Pons (tissue), 1 donor: Measurements from ENCODE around the gene CDV3.
A peak's percentile ranks its signal among the peaks of the same experiment; 100 is the strongest.

ENCODE experiments used
- DNase-seq: peaks from one replicate; pipeline ENCODE4 v3.0.0-alpha.2; 2016; ENCODE audit warnings: low spot score

The CDV3 gene

DNA sequence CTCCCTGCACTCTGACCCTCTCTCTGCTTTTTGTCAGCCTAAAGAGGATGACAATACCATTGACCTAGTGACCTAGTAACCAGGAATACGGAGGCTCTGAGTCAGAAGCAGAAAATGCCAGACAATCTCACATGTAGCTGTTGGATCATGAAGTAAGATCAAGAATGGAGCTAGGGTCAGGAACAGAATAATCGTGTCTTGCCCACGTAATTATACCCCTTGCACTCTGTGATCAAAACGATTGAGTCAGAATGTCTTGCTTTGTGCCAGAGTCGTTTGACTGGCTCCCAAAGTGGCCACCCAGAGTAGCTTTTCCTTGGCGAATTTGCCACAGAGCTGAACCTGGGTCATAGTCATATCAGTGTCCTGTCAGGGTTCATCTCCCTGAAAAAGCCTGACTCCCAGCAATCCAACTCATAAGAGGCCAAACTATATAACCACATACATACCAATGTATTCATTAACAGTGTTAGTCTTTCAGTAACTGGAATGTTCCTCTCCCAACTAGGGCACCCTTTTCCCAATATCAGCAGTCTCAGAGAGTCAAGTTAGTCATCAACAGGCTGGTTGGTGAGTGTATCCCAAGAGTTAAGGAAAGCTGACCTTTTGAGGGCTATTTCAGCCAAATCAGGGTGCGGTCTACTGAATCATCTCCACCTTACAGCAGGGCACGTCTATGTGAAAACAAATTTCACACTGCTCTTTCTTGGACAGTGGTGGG is 5.0 kb upstream of the CDV3 start:
- DNase-seq, result no peak

DNA sequence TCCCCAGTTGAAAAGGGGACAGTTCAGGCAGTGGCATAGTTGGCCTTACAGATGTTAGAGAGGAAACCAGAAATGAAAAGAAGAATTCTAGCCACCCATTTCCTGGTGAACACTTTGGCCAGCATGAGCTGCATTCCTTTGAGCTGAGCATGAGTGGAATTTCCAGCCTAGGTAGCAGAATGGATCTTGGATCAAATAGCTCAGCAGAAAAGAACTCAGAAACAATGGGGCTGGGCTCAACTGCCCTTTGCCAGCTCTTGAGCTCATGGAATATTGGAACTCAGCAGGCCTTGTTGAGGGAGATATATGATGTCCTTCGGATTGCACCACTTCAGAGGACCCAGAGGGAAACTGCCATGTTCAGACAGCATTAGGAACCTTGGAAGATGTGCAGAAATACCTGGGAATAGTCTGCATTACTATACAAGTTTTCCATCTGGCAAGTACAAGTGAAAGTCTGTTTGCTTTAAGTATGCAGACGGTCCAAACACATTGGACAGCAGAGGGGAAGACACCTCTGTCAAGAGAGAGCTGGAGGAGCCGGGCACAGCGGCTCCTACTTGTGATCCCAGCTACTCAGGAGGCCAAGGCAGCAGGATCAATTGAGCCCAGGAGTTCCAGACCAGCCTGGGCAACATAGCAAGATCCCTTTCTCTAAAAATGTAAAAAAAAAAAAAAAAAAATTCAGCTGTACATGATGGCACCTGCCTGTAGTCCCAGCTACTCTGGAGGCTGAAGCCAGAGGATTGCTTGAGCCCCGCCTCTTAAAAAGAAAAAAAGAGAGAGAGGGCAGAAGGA is 3.1 kb upstream of the CDV3 start:
- DNase-seq, result no peak

GRCh38 chr3:133570937-133571320 is 2.6 kb upstream of the CDV3 start:
- DNase-seq, result no peak

DNA sequence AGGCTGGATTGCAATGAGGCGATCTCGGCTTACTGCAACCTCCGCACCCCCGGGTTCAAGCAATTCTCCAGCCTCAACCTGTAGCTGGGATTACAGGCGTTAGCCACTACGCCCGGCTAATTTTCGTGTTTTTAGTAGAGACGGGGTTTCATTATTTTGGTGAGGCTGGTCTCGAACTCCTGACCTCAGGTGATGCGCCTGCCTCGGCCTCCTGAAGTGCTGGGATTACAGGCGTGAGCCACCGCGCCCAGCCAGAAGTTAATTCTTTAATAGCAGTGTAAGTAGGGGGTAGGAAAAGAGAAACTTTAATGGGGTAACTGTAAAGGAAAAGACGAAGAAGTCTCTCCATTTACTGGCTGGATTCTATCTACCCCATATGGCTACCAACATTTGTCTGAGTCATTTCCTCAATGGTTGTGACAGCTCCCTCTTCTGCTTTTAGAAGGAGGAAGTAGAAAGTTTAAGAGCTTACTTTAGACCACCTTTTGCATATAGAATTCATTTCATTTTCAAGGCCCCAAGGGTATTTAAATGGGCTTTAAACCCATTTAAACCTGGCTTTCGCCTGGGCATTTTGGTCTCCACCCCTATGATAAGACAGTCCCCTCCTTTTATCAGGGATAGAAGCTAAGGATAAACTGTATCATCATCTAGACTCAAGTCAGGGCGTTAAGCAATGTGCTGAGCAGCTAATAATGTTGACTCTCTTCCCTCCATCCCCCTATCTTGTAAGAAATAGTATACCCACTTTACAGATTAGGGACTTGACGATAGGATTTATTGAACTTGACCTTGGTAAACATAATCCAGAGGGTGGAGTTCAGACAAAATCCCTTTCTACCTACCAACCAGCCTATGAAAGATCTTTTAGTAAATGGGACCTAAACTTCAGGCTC is 1.1 kb upstream of the CDV3 start:
- DNase-seq, result peak; percentile 74

- peak; percentile 100 for DNase-seq
These were observed 345 bp upstream of the CDV3 start for GRCh38 chr3:133573054-133573628.

DNA sequence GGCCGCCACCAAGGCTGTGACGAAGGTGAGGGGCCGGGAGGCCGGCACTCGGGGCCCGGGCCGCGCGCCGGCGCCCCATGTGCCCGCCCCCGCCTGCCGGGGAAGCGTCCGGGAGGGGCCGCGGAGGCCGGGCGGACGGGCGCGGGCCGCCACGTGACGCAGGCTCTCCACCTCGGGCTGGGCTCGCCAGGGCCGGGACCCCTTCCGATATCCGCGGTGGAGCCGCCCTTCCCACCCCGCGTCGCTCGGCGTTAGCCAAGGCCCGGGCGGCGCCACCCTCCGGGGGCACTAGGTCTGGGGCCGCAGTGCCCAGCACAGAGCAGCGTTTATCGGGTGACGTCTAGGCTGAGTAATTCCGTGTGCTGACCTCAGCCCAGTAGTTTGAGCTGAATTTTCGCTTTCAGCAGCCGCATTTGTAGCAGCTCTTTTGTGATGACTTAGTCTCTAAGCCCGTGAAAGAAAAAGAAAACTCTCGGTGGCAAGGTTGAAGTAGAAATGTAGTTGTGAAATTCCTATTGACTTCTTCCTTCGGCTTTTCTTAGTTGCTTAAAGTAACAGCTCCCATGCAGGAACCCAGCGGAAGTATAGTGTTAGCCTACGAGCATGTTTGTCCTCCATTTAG is 885 bp downstream of the CDV3 start:
- DNase-seq, result peak; percentile 64

DNA sequence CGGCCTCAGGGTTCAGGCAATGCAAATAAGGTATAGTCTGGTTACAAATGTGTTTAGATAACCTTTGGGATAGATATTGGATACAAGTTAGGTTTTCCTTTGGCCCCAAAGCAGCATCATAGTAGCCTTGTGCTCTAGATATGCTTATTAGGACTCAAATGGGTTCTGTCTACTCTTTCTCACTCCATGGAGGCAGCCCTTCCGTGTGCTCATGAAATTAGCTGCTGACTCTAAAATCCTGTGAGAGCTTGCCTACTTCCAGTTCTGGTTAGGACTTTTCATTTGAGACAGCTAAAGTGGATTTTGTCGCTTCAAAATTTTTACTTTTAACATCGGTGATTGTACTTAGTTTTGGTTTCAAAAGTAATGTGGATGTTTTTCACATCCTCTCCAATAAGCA is 1.6 kb downstream of the CDV3 start:
- peak; percentile 17 for DNase-seq

DNA sequence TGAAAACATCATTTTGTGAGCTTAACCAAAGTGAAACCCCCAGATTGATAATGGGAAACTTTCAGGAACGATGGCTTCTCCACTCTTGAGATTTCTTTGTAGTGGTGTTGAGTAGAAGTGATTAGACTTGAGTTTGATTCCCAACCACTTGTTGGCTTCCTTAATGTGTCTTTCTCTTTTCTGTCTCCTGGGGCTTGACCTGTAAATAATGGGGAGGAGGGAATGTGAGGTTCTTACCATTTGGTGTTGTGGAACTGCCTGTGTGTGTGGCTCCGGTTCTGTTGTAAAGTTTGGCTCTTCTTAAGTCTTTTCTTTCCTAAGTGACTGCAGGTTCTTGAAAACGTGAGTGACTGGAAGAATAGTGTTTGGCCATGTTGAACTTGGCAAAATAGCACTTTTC is 2.7 kb downstream of the CDV3 start:
- DNase-seq, result no peak

- no peak for DNase-seq
These were observed 5.2 kb downstream of the CDV3 start for GRCh38 chr3:133578548-133579191.

GRCh38 chr3:133583396-133583795 is 9.9 kb downstream of the CDV3 start:
- no peak for DNase-seq

- DNase-seq, result no peak
These were observed 14.5 kb downstream of the CDV3 start for GRCh38 chr3:133588035-133588434.

DNA sequence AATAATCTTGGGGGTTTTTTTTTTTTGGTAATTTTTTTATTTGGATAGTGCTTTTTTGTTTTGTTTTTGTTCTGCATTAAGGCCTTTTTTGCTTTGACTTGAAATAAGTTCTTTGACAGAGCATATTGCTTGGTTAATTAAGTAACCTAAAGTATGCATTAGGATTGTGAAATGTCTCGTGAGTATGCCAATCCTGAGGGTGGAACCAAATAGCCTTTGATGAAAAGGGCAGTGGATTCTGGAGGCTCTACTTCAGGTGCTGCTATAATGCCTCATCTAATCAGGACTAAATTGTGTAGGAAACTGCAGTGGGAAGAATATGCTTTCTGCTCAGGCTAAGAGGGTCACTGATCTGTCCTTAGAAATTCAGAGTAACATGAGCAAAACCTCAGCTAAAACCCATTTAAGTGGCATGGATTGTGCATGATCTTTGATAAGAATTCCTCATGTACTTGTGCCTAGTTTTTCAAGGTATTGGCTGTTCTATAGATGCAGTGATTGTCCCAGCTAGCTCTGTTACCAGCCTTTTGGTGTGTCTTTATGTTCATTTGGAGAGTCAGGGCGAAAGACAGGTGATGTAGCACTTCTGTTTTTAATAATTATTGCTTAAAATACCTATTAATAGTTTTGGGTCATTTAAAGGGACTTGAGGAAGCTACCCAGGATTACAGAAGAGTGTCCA is 15.4 kb downstream of the CDV3 start:
- DNase-seq, result no peak

- DNase-seq, result no peak
These were observed 16.0 kb downstream of the CDV3 start for GRCh38 chr3:133589503-133589902.

DNA sequence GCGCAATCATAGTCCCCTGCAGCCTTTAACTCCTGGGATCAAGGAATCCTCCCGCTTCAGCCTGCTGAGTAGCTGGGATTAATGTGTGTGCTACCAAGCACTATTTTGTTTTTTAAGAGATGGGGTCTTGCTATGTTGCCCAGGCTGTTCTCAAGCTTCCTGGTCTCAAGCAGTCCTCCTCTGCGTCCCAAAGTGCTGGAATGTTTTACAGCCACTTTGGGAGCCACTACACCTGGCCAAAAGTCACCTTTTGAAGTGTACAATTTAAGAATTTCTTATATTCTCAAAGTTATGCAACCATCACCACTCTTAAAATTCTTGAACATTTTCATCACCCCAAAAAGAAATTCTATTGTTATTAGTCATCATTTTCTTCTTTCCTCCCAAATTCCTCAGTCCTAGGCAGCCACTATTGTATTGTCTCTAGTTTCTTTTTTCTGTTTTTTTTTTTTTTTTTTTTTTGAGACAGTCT is 17.8 kb downstream of the CDV3 start:
- DNase-seq, result no peak

- DNase-seq, result no peak
These were observed 19.4 kb downstream of the CDV3 start for GRCh38 chr3:133592843-133593242.

DNA sequence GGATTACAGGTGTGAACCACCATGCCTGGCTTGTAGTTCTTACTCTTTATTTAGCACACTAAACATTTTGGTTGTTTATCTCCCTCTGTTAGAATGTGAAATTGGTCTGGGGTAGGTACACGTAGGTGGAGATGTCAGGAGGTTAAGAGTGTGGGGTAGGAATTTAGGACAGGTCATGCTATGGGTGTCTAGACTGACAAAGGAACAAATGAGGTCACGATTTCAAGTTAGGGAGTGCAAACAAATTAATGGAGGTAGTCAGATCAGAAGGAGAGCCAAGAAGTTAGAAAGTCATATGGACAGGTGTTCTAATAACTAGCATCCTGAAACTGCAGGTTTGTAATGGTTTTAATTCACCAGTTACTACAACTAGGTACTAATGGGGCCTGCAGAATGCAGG is 19.8 kb downstream of the CDV3 start:
- no peak for DNase-seq

DNA sequence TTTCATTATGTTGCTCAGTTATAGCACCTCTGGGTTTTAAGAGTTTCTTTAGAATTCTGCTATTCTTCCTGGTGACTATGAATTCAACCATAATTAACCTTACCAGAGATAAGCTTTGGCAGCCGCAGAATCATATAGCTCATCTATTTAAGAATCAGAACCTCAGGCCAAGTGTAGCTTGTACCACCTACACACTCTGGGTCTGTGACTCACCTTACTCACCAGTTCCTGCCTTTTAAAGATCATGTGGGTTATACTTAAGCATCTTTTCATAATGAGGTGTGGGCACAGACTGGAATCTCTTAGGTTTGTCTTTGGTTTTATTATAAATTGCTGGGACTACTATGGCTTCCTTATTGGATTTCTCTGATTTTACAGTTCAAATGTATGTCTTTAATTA is 21.9 kb downstream of the CDV3 start:
- no peak for DNase-seq

DNA sequence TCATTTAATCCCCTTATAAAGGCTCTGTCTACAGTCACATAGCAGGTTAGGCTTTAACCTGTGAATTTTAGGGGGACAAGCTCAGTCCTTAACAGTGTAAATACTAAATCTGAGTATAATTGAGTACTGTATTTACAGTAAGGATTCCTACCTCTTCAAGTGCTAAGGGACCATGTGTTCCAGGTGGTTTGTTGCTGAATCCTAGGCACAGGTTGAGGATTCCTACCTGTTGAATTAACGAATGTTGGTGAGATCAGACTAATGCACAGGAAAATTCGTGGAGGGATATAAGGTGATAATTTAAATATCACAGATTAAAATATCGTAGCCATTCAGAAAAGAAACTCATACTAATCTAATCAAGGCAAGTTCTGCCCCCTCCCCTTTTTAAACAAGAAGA is 24.9 kb downstream of the CDV3 start:
- no peak for DNase-seq

DNA sequence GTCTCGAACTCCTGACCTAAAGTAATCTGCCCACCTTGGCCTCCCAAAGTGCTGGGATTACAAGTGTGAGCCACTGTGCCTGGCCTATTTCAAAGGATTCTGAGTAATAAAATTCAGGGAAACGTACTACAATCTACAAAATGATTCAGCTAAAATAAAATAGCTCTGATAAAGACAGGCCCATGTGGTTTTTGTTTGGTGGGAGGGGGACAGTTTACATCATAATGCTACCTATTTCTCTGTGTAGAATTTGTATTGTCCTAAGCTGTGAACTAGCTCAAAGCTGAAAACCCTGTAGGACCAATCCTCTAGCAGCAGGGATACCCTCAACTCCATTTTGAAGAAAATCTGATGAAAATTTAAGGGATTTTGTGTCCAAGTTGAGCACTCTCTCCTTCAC is 25.8 kb downstream of the CDV3 start:
- DNase-seq, result no peak

- no peak for DNase-seq
These were observed 27.1 kb downstream of the CDV3 start for GRCh38 chr3:133600572-133601081.
